ENCODE data around the gene GIMAP7.

- TF ChIP-seq CTCF (IDR thresholded peaks at IDR 0.05) (no peak), POLR2A (IDR thresholded peaks at IDR 0.05) (no peak), POLR2AphosphoS5 (IDR thresholded peaks at IDR 0.05) (no peak), EP300 (IDR thresholded peaks at IDR 0.05; ENCODE audit: low read depth) (no peak)
Measured at GRCh38 chr7:150468241-150468640, 46.4 kb upstream of the GIMAP7 start.
